Measurements from ENCODE around the gene TFPI2.

TFPI2 gene

GRCh38 chr7:93855797-93856196, 34.8 kb downstream of the TFPI2 start:
- no peak for DNase-seq (ENCODE audit: low read depth)

- DNase-seq (ENCODE audit: low read depth), result no peak
Measured at GRCh38 chr7:93854480-93854879, 36.1 kb downstream of the TFPI2 start.

GRCh38 chr7:93851536-93851935, 39.0 kb downstream of the TFPI2 start:
- DNase-seq (ENCODE audit: low read depth), result no peak

GRCh38 chr7:93843260-93843659, 47.3 kb downstream of the TFPI2 start:
- DNase-seq (ENCODE audit: low read depth), result no peak

- no peak for DNase-seq (ENCODE audit: low read depth)
Measured at GRCh38 chr7:93838966-93839365, 51.6 kb downstream of the TFPI2 start.

GRCh38 chr7:93837245-93837644, 53.3 kb downstream of the TFPI2 start:
- DNase-seq (ENCODE audit: low read depth), result no peak

- no peak for DNase-seq (ENCODE audit: low read depth)
Measured at GRCh38 chr7:93836116-93836515, 54.4 kb downstream of the TFPI2 start.

GRCh38 chr7:93835702-93836101, 54.9 kb downstream of the TFPI2 start:
- DNase-seq (ENCODE audit: low read depth), result no peak

All from stimulated activated CD8-positive, alpha-beta memory T cell treated with anti-CD3 and anti-CD28 coated beads, Interleukin-12 subunit alpha, Interleukin-12 subunit beta, amount 100 ng/mL, for 1 hour (primary cell).